ENCODE data around the gene C10orf90.

C10orf90 gene

GRCh38 chr10:126409821-126410220 is 260.7 kb downstream of the C10orf90 start:
- DNase-seq: no peak

DNA sequence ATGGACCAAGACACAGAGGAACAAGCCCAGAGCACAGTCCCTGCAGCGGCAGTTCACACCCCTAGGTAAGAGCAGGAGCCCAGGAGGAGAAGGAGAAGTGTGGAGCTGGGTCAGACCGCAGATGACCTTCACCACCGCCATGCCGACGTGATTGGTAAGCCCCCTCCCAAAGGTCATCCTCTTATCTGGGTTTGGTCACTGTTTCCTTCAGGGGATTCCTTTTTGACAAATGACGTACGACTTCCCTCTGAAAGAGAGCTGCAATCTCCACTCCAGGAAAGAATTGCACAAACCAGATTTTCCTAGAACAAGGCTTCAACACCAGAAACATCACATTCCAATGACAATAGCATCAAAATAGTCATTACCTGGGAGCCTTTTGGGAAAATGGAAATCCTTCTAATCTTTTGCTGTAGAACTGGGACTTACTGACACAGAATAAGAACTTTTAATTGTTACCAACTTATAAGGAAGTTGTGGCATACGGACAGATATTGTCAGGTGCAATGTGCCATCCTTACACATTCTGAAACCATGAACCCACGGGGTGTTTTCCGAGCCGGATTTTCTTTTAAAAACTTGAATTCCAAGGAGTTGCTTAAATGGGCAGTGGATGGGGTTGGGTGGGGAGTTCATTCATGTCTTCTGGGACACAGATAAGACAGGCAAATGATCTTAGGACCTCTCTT is 261.4 kb downstream of the C10orf90 start:
- DNase-seq: no peak

- DNase-seq: no peak
Observed at GRCh38 chr10:126407831-126408230, 262.7 kb downstream of the C10orf90 start.

DNA sequence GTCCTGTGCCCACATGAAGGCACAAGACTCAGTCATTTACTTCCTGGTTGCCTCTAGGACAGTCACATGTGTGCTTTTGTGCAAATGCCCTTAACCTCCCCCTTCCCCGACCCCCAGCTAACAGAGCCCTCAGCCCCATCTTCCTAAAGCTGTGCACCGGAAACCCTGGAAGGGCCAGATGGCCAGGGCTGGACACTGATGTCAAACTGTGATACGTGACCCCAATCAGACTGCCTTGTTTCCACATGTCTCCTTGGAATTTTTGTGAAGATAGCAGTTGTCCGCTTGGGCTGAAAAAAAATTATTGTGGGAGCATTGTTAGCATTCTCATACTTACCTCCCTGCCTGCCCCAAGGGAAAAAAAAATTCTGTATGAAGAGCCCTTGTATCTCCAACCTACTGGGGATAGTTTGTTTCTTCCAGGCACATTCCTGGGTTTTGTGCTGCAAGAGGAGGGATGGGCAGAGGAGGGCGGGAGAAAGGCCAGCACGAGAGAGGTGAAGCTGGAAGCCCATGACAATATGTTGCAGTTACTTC is 265.2 kb downstream of the C10orf90 start:
- DNase-seq: no peak

- no peak for DNase-seq
Observed at GRCh38 chr10:126402721-126403695, 267.5 kb downstream of the C10orf90 start.

DNA sequence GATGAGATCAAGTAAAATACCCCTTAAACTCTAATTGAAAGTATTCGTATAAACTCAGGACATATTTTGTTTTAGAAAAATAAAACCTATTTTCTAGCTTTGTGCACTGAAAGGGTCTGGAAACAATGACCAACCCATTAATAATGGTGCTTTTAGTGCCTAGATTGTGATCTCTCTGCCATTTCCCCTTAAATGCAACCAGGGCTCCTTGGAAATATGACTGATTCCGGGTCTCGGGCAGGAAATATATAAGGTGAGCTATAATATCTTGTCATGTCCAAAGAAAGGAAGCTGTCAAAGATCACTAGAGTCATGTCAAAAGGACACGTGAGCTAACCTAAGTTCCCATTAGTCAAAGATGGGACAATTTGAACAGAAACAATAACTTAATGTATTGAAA is 269.9 kb downstream of the C10orf90 start:
- DNase-seq: no peak

DNA sequence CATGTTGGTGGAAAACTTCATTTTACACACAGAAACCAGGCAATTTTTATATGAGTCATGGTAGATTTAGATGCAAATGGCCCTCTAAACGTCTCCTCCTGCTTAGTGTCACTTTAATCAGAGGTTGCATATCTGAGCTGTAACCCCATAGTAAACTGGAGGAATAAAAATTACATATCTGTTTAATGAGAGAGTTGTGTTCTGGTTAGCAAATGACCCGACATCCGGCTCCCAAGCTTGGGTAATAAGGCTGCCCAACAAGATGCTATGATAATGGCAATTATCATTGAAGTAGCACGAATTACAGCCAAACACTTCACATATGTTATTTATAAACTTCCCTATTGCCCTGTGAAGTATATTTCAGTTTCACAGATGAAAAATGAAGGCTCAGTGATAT is 271.6 kb downstream of the C10orf90 start:
- no peak for DNase-seq

GRCh38 chr10:126398383-126398743 is 272.1 kb downstream of the C10orf90 start:
- DNase-seq: no peak

DNA sequence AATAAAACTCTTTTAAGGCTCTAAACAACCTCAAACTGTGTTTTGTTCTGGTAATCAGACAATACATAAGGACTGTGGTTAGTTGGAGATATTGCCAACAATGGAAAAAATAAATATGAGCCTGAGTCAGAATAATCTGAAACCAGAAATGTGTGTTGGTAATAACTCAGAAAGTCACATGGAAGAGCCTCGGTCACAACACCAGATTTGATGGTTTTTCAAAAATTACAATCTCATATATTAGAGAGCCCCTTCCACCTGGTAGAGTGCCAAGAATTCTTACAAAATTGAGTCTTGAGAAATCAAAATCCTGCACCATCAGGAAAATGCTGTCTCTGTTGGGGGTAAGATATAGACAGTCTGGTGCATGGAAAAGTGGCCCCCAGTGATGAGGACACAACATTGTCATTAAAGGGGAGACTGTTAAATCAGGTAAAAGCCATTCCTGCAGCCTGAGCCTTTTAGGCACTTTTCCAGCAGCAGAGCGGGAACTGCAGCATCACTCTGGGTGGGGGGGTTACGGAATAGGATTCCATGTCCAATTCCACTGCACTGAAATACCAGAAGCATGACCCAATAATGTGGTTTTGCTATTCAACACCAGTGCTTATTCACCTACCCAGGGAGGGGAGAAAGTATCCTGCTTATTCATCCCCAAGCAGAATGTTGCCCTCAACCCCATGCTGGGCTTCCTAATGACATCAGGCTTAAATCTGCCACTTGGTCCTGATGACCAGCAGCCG is 272.7 kb downstream of the C10orf90 start:
- DNase-seq: no peak

DNA sequence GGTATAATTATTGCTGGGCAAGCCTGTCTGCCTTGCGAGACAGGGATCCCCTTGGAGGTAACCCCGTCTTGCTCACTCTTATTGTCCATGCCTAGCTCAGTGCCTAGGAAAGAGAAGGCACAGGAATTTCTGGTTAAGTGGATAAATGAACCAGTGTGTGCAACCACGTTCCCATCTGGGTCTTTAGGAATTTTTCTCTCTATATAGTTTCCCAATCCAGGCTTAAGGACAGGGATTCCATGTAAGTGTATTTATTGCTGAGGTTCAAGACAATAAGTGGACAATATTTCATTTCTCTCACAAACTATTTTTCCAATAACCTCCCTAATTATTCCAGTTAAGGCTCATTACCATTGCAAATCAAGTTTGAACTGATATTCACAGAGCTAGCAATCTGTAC is 273.3 kb downstream of the C10orf90 start:
- no peak for DNase-seq

DNA sequence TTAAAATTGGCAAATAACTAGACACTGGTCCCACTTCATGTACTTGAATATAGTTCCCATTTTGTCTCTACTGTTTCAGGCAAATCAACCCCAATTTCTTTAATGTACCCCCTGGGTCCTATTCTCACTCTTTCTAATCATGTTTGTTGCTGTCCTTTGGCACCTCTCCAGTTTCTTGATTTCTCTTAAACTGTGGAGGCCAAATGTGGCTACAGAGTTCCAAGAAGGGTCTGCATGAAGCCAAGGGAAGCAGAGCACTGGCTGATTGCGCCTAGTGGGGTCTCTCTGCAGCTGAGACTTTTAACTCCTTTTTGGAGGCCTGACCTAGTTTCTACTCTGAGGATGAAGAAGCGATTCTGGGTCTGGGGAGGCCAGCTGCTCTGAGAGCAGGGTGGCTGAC is 275.5 kb downstream of the C10orf90 start:
- DNase-seq: no peak

GRCh38 chr10:126393076-126393475 is 277.4 kb downstream of the C10orf90 start:
- no peak for DNase-seq

DNA sequence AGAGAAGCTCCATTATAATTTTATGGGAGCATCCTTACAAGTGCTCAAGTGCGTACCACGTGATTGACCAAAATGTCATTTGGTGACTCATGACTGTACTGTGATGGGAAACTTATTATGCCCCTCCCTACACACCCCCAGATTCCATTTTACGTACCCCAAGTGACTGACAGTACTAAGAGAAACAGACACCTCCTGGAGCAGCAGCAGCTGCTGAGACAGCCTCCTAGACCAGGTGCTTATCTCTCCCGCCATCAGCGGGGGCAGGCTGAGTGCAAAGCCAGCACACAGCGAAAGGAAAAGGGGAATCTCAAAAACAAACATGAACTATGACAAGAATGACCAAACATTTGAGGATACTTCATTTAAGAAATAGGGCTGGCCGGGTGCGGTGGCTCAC is 278.0 kb downstream of the C10orf90 start:
- DNase-seq: no peak

GRCh38 chr10:126392068-126392467 is 278.4 kb downstream of the C10orf90 start:
- no peak for DNase-seq

DNA sequence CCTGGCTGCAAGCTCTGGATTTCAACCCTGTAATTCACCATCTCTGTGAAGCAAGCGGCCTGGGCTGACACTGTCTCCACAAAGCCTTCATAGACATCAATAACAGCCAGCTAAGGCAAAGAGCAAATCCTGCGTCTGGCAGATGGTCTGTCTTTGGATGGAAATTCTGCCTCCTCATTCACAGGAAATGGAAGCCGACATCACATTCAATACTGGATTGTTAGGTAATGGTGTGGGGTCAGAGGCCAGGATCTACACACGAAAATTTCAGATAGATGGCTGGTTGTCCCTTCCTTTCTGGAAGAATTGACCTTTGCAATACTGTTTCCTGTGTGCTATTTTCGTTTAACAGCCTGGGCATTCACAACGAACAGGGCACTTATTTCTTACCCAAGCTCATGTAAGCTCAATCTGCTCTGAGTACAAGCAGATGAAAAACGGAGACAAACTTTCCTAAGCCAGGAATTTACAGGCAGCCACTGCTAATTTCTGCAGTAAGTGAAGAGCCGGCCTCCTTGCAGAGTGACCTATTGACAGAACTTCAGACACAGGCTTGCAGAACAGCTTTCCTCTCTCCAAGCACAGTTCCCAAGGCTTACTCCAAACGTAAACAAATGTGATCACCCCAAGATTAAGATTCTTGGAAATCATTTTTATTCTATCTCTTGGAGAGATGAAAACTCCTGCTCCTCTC is 279.2 kb downstream of the C10orf90 start:
- DNase-seq: no peak

DNA sequence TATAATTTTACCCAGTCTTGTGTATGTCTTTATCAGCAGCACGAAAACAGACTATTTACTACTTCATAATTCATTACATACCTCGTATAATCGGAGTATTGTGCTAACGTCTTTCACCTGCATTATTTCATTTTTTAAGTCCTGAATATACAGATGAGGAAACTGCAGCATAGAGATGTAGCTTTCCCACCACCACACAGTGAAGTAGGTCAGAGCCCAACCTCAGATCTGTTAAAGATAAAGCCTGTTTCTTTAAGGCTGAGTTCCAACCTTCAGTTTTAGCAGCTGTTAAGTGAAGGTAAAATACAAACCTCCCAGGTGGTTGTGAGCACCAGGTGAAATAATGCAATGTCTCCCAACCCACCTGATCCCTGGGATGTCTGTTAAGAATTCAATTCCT is 280.2 kb downstream of the C10orf90 start:
- no peak for DNase-seq

GRCh38 chr10:126387931-126388911 is 282.3 kb downstream of the C10orf90 start, which contains the start of gene ADAM12:
Gene ADAM12, minus strand, starts transcription at chr10:126388477. Its CDS starts 332 bp downstream, at chr10:126388145.
- no peak for DNase-seq

DNA sequence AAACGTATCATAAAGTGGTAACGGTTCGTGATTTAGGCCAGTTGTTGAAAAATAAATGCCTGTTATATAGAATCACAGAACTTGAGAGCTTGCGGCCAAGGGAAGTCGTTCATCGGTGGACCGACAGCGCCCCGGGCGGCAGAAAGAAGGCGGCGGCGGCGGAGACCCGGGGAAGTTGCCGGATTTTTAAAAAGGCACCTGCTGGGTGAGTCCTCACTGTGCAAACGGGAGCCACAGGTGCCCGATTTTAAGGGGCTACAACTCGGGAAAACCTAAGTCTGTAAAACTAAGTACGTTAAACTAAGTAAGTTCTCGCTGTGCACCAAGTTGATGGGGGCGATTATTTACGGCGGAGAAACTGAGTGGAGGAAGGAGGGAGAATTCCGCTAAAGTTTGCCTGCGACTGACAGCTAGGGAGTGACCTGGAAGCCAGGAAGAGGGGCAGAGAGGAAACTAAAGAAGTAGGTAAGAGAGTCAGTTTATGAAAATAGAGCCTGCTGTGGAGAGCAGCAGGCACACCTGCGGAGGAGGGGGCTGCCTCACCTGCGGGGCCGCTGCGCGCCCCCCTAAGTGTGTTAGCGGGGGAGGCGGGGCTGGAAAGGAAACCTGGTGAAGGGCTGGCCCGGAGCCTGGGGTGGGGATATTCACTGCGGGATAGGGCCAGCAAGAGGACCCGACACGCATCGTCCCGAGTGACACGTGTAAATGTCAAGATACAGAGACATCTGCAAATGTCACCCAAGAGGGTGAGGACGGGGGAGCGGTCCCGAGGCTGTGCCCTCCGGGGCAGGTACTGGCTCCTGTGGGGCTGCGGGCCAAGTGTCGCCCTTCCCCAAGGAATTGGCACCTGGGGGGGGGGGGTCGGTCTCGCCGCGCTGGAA is 283.2 kb downstream of the C10orf90 start:
- DNase-seq: no peak

DNA sequence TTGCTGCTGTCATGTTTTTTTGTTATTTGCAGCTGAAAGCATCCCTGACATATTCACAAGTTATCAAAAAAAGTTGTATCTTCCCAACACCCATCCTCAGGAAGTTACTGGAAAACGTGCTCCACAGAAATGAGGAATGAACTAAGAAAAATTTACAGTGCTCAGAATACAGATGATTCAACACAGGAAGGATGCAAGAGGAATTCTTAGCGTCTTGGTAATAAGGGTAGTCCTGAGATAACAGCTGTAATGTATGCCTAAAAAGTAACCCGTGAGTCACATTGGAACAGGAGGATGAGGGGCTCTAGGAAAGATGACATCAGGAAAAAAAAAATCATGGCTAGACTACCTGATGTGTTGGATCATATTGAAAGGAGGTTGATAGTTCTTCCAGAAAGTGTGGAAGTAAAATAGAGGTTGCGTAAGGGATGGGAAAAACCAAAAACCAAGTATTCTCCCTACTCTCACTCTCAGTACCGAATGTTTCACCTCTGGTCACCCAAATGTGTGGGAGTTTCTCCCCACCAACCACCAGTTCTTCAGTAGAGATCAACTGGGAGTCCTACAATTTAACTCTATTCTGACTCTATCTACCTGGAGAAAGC is 286.1 kb downstream of the C10orf90 start:
- no peak for DNase-seq
